Subcutaneous abdominal adipose tissue (tissue), 5 donors: ENCODE data around the gene MCM3AP.

ENCODE experiments used
- H3K27ac ChIP-seq: one replicate; pipeline ENCODE4 v1.7.0; 2013; ENCODE audit warnings: low read depth, mild to moderate bottlenecking, inconsistent platforms, low read length, moderate library complexity
- H3K27me3 ChIP-seq, 5 donors: one replicate each; pipeline ENCODE4 v1.7.0; 2013; ENCODE audit warnings: low read length in 5 of 5, inconsistent platforms in 1 of 5; ENCODE audit not compliant: control insufficient read depth in 5 of 5, insufficient read depth in 4 of 5
- H3K36me3 ChIP-seq, 5 donors: one replicate each; pipeline ENCODE4 v1.7.0; 2013; ENCODE audit warnings: low read length in 5 of 5; ENCODE audit not compliant: control insufficient read depth in 5 of 5, insufficient read depth in 5 of 5
- H3K4me1 ChIP-seq, 5 donors: one replicate each; pipeline ENCODE4 v1.7.0; 2013; ENCODE audit warnings: low read length in 5 of 5, mild to moderate bottlenecking in 3 of 5, moderate library complexity in 1 of 5; ENCODE audit not compliant: control insufficient read depth in 5 of 5, insufficient read depth in 5 of 5
- H3K4me3 ChIP-seq, 5 donors: one replicate each; pipeline ENCODE4 v1.7.0; 2013; ENCODE audit warnings: low read length in 5 of 5, low read depth in 1 of 5
- H3K9ac ChIP-seq, 5 donors: one replicate each; pipeline ENCODE4 v1.7.0; 2013; ENCODE audit warnings: low read length in 5 of 5, mild to moderate bottlenecking in 4 of 5, moderate library complexity in 3 of 5
- H3K9me3 ChIP-seq, 5 donors: one replicate each; pipeline ENCODE4 v1.7.0; 2013; ENCODE audit warnings: low read length in 5 of 5; ENCODE audit not compliant: control insufficient read depth in 5 of 5
- donor health status: healthy.
- donor health status: healthy.
- donor health status: healthy.
- donor health status: healthy.
- donor health status: healthy.

The MCM3AP gene

GRCh38 chr21:46221664-46222435 is 63.6 kb downstream of the MCM3AP start:
- no peak overlapping the region for H3K27ac ChIP-seq
- H3K36me3 ChIP-seq: peaks cover 0 to 59% (median 52%) of the 10 kb centered on the region in 5 donors
- H3K4me1 ChIP-seq: peaks cover 2 to 32% (median 13%) of the 10 kb centered on the region in 5 donors
- no peaks in the 10 kb centered on the region for H3K27me3 ChIP-seq
- H3K9ac ChIP-seq: no peak overlapping the region
- H3K9me3 ChIP-seq: no peaks in the 10 kb centered on the region
- no peak overlapping the region for H3K4me3 ChIP-seq

GRCh38 chr21:46220847-46221246 is 64.6 kb downstream of the MCM3AP start:
- Histone ChIP-seq H3K27ac (no peak overlapping the region), H3K36me3 (peaks cover 0 to 68% (median 60%) of the 10 kb centered on the region in 5 donors), H3K9ac (no peak overlapping the region), H3K4me3 (no peak overlapping the region), H3K9me3 (no peaks in the 10 kb centered on the region), H3K4me1 (peaks cover 0 to 22% (median 3%) of the 10 kb centered on the region in 5 donors), H3K27me3 (no peaks in the 10 kb centered on the region)

DNA sequence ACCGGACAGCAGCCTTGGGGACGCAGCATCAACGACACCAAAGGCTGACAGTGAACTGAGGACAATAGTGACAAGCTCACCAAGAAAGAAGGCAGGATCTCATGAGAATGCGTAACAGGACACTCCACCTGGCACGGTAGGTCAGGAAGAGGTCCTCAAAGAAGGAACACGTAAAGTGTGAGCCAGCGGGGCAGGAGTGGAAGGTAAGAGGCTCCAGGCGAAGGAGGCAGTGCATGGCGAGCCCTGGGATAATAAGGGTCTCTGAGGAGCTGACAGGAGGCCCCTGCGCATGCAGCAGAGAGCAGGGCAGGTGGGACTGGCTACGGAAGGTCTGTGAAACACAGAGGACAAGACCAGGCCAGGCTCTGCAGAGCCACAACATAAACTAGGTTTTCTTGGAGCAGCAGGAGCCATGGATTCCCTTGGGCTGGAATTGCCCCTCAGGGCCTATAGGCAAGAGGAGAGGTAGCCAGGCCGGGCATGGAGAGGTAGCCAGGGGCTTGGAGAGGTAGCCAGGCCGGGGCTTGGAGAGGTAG is 65.1 kb downstream of the MCM3AP start:
- Histone ChIP-seq H3K36me3 (peaks cover 0 to 73% (median 63%) of the 10 kb centered on the region in 5 donors), H3K9me3 (no peaks in the 10 kb centered on the region), H3K4me1 (peaks cover 0 to 17% (median 3%) of the 10 kb centered on the region in 5 donors), H3K9ac (no peak overlapping the region), H3K27ac (no peak overlapping the region), H3K27me3 (no peaks in the 10 kb centered on the region), H3K4me3 (no peak overlapping the region)

DNA sequence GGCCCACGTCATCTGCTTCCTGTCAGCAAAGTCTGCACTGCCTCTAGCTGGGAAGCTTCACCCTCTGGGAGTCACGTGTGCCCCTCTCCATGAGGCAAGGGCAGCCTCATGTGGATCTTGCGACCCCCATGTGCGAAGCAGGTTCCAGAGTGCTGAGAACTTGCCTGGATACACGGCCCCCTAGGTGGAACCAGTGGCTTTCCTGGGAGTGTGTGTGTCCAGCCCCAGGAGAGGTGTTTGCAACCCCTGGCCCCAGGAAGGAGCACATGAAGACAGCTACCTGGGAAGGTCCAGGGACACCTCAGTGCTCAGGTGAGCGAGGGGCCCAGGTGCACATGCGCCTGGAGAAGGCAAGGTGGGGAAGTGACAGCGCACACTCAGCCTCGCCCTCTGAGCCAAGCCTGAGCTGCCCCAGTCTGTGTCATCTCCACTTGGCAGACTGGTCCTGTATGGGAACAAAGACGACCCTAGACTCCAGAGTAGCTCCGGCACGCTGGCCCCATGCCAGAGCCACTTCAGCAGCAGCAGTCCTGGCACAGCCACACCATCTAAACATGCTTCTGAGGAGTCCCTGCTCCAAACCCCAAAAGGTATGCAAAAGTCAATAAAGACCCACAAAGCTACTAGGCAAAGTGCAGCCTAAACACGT is 65.7 kb downstream of the MCM3AP start:
- Histone ChIP-seq H3K9me3 (no peaks in the 10 kb centered on the region), H3K27ac (no peak overlapping the region), H3K9ac (no peak overlapping the region), H3K27me3 (no peaks in the 10 kb centered on the region), H3K4me1 (peaks cover 0 to 15% (median 3%) of the 10 kb centered on the region in 5 donors), H3K36me3 (peaks cover 0 to 78% (median 68%) of the 10 kb centered on the region in 5 donors), H3K4me3 (no peak overlapping the region)

DNA sequence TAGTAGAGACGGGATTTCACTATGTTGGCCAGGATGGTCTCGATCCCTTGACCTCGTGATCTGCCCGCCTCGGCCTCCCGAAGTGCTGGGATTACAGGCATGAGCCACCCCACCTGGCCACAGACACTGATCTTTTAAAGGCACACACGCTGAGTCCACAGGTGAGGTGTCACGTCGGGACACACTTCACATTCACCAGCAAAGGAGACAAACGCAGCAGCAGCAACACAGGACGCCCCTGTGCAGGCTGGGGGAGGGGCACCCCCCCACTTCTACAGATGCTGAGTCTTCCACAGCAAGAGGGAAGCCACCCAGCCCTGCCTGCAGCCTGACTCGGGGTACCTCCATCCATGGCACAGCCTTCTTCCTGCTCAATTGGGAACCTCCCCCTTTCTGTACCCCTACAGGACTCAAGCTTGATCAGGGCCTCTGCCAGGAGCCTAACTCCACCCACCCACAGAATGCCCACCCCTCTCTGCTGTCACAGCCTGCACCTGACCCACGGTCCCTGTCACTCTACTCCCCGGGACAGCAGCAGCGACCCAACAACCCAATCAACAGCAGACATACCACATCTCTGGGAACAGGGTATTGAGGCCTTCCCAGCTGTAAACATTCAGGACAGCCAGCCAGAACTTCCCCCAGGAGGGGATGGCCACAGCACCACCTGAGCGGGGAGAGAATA is 66.4 kb downstream of the MCM3AP start:
- Histone ChIP-seq H3K9ac (no peak overlapping the region), H3K4me3 (no peak overlapping the region), H3K36me3 (peaks cover 0 to 85% (median 74%) of the 10 kb centered on the region in 5 donors)

GRCh38 chr21:46217511-46218196 is 67.8 kb downstream of the MCM3AP start:
- Histone ChIP-seq H3K27me3 (no peaks in the 10 kb centered on the region), H3K27ac (no peak overlapping the region), H3K36me3 (peaks cover 0 to 92% (median 85%) of the 10 kb centered on the region in 5 donors), H3K4me1 (peaks cover 0 to 8% (median 0%) of the 10 kb centered on the region in 5 donors), H3K9ac (no peak overlapping the region), H3K4me3 (no peak overlapping the region), H3K9me3 (no peaks in the 10 kb centered on the region)

More for the DNA sequence above, 66.4 kb downstream of the MCM3AP start:
- H3K27me3 ChIP-seq: no peaks in the 10 kb centered on the region
- no peak overlapping the region for H3K27ac ChIP-seq
- H3K4me1 ChIP-seq: peaks cover 0 to 11% (median 0%) of the 10 kb centered on the region in 5 donors
- no peaks in the 10 kb centered on the region for H3K9me3 ChIP-seq

DNA sequence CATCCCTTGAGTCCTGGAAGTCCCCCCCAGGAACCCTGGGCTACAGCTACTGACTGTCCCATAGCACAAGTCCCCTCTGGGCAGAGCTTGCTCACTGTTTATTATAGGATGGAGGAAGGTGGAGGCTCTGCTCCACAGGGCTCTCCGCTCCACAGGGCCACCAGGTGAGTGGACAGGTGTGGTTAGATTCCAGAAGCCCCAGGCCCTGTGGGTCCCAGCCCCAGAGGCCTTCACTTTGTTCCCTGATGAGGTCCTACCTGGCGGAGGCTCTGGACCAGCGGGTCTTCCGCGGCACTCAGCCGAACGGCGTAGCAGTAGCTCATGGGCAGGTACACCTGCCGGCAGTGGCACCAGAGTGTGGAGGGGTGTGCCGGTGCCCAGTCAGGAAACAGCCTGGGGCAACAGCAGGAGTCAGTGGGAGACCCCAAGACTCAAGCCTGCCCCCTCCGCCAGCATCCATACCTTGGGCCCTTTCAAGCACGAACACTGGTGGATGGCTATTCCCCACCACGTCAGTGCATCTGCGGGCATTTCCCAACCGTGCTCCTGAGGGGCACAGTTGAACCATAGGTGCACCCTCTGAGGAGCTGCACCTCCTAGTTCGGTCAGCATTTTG is 69.2 kb downstream of the MCM3AP start:
- H3K27me3 ChIP-seq: no peaks in the 10 kb centered on the region
- peaks cover 0 to 91% (median 86%) of the 10 kb centered on the region in 5 donors for H3K36me3 ChIP-seq
- H3K27ac ChIP-seq: no peak overlapping the region

DNA sequence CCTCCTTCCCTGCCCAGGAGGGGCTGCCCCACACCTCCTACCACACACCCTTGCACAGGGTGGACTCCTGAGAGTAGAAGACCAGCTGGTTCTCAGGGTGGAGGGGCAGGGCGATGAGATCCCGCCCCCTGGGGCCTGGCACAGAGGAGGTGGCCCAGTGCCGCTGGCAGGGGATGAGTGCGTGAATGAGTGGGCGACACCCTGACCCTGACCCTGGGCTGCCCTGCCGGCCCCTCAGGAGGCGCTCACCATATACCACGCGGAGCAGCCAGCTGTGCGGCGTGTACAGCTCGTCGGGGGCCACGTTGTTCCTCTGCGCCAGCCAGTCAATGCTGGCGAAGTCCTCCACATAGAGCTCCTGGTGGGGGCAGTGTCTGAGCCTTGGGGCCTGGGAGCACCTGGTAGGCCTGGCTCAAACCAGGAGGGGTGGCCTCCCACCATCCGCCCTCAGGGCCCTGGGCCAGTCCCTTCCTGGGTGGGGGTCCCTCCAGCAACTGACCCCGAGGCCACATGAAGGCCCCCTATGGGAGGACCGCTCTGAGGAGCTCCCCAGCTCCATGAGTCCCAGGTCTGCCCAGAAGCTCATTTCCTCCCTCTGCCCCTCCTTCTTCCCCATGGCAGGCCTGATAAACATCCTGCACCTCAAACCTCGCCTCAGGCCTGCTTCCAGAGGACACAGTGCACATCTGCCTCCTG is 69.8 kb downstream of the MCM3AP start:
- Histone ChIP-seq H3K27ac (no peak overlapping the region), H3K9ac (no peak overlapping the region), H3K36me3 (peaks cover 0 to 89% (median 83%) of the 10 kb centered on the region in 5 donors)

More for the DNA sequence above, 69.2 kb downstream of the MCM3AP start:
- Histone ChIP-seq H3K4me3 (no peak overlapping the region), H3K9ac (no peak overlapping the region), H3K4me1 (peaks cover 0 to 4% (median 0%) of the 10 kb centered on the region in 5 donors), H3K9me3 (no peaks in the 10 kb centered on the region)

More for the DNA sequence above, 69.8 kb downstream of the MCM3AP start:
- H3K4me3 ChIP-seq: no peak overlapping the region
- no peaks in the 10 kb centered on the region for H3K9me3 ChIP-seq
- peaks cover 0 to 4% (median 0%) of the 10 kb centered on the region in 5 donors for H3K4me1 ChIP-seq
- H3K27me3 ChIP-seq: no peaks in the 10 kb centered on the region
